ENCODE measurements around the gene CEP57L1.

- TF ChIP-seq CTCF (IDR thresholded peaks at IDR 0.05 in 2 of 3, conservative IDR thresholded peaks at IDR 0.05 in 1 of 3; ENCODE audit: insufficient read depth in 2 of 3, low read depth in 1 of 3, low read length in 3 of 3) (no peak), MCM7 (IDR thresholded peaks at IDR 0.05) (no peak), CREB1 (IDR thresholded peaks at IDR 0.05) (no peak), CREB1 (CRISPR knock-in tag; IDR thresholded peaks at IDR 0.05) (no peak), SIX5 (IDR thresholded peaks at IDR 0.05; ENCODE audit: borderline replicate concordance in 1 of 2, insufficient read depth in 1 of 2, low read depth in 1 of 2, low read length in 2 of 2) (no peak), SNIP1 (IDR thresholded peaks at IDR 0.05; ENCODE audit: low read depth) (no peak)
Measured at GRCh38 chr6:109079981-109080380, 15.3 kb upstream of the CEP57L1 start.
